ENCODE results near the gene DSTN.
"Not testable (repeated sequence)": the region's sequence is repeated elsewhere in the genome, so short reads cannot be mapped to it uniquely, and the experiment has no call there.

DSTN gene

GRCh38 chr20:17653835-17654648 is 84.2 kb downstream of the DSTN start:
- DNase-seq, result no peak

DNA sequence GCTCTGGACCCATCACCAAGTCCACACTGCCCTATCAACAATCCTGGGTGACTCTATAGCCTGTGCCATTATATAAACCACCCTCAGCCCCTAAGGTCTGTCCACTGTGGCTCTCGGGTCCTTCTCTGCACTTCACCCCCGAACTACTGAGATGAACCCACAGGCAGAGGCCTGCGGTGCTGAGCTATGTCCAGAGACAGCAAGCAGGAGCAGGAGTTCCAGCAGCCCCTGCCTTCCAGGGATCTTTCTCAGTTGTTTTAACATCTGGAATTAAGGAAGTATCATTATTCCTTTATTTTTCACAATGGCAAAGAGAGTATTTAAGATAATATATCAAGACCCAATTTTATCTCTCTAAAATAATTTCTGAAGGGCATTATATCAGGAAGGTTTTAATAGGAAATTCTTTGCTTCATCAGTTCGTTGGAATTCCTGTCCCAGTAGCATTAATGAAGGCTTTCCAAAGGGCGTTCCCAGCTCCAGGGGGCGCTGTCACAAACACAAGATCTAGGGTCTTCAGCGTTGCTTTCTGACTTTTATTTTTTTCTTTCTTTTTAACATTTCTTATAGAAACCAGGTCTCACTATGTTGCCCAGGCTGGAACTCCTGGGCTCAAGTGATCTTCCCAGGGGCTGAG is 84.9 kb downstream of the DSTN start:
- no peak for DNase-seq

- DNase-seq, result no peak
These were observed 85.4 kb downstream of the DSTN start for GRCh38 chr20:17655286-17655651.

- DNase-seq, result no peak
These were observed 86.1 kb downstream of the DSTN start for GRCh38 chr20:17655865-17656479.

- DNase-seq, result no peak
These were observed 87.4 kb downstream of the DSTN start for GRCh38 chr20:17657079-17657825.

- DNase-seq, result no peak
These were observed 88.2 kb downstream of the DSTN start for GRCh38 chr20:17657898-17658647.

DNA sequence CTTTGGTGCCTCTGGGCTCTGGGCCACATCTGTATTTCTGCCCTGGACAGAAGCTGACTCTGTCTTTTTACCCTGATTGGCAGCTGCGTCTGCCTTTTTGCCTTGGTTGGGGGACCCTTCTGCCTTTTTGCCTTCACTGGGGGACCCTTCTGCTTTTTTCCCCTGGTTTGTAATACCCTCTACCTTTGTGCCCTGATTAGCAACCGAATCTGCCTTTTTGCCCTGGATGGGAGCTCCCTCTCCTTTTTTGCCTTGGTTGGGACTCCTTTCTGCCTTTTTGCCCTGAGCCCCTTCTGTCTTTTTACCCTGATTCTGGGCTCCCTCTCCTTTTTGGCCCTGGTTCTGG is 88.7 kb downstream of the DSTN start:
- no peak for DNase-seq

DNA sequence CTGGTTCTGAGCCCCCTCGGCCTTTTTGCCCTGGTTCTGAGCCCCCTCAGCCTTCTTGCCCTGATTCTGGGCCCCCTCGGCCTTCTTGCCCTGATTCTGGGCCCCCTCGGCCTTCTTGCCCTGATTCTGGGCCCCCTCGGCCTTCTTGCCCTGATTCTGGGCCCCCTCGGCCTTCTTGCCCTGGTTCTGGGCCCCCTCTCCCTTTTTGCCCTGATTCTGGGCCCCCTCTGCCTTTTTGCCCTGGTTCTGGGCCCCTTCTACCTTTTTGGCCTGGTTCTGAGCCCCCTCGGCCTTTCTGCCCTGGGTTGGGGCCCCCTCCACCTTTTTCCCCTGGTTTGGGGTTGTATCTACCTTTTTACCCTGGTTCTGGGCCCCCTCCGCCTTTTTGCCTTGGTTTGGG is 89.5 kb downstream of the DSTN start:
- not testable (repeated sequence) for DNase-seq
